Measurements from ENCODE around the gene IL34.

IL34 gene

DNA sequence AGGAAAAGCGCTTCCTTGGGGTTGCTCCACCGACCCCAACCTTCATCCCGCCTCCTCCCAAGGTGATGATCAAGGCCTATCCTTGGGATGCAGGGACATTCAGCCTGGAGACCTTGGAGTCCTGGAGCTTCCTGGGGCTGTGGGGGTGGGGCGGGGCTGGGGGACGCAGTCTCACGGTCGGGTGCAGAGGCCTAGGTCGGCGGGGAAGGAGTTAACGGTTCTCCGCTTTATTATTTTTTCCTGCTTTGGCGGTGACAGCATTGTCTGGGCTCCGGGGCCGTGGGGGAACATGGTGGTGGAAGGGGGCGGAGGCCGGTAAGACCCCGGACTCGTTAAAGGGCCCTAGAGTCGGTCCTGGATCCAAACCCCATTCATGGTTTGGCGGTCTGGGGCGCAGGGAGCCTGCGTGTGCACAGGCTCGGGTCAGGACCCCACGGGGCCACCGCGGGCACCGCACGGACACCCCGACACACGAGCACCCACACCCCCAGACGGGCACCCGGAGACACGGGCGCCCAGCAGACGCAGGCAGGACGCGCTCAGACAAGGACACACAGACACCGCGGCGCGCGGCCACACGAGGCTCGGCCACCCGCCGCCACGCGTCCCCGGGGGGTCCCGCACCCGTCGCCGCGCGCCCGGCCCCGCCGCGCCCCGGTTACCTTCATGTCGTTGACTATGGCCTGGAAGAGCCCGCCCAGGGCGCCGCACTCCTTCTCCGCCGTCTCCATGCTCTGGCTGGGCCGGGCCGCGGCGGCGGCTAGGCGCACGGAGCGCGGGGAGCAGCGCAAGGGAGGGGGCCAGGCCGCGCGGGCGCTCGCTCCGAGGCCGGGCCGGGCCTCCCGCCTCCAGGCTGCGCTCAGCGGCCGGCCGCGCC, 38.9 kb downstream of the IL34 start:
- peak overlapping the region; percentile 100 for H3K27ac ChIP-seq
- ChIA-PET CTCF (interaction anchor here (1.4 to 1.6 kb wide), 2 partner anchors 30 to 86 kb away, joined by 5 to 12 read pairs; no protein-coding TSS in a partner anchor), POLR2A (ENCODE audit: low non-redundant PET) (no interaction called here)
- no peak for TF ChIP-seq CTCF (conservative IDR thresholded peaks at IDR 0.05; ENCODE audit: low read depth)
- DNase-seq (ENCODE audit: low spot score), result no peak

DNA sequence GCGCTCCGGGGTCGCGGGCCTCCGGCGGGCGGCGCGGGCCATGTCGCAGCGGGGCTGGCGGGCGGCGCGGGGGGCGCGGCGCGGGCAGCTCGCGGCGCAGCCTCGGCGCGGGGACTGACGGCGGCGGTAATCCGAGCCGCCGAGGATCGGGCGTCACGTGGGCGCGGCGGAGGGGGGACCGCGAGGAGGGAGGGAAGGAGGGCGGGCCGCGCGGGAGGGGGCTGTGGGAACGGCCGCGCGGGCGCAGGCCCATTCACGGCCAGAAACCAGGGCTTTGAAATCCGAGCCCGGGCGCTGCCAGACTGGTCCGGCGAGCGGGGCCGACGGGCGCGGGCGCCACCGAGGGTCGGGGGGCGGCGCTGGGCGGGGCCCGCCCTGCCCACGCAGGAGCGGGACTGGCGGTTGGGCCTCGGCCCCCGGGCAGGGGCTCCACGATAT, 39.6 kb downstream of the IL34 start, which contains the start of gene MTSS2:
TSS of gene MTSS2 (minus strand) at position 116 of the 438 bp plus-strand sequence. CDS start 262 bp downstream, outside the sequence.
- CTCF ChIA-PET, result interaction anchor here (1.4 to 2.5 kb wide), 3 partner anchors 29 to 85 kb away, joined by 5 to 19 read pairs (median 5); no protein-coding TSS in a partner anchor
- peak within 1 kb of the TSS; percentile 100 for H3K27ac ChIP-seq
- TF ChIP-seq CTCF (conservative IDR thresholded peaks at IDR 0.05; ENCODE audit: low read depth), result no peak
- POLR2A ChIA-PET (ENCODE audit: low non-redundant PET), result no interaction called here
- DNase-seq (ENCODE audit: low spot score), result peak; percentile 88

DNA sequence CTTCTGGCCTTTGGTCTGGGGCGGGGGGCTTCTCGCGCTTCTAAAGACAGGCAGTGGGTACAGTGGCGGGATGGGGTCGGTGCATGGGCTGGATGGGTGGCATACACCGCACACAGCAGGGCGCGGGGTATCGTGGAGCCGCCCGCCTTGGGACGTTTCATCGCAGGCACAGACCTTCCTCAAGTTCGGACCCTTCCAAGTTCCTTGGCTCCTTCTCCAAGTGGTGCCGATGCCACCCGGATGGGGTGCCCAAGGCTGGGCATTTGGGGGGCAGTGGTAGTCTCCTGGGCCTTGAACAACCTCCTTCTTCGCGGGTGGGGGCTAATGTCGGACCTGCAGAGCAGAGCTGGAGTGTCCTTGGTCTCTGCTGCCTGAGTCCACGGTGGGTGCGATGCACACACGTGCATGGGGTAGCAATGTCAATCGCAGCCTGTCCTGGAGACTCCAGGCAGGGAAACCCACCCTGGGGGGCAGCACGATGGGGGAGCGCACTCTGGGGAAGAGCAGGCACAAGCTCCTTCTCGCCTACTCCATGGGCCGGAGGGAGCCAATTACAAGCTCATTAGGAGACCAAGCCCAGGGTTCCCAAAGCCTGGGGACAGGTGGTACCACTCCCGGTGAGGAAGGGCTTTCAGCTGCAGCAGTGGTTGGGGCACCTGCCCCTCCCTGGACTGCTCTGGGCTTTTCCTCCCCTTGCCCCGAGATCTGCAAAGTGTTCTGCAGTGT, 40.2 kb downstream of the IL34 start:
- ChIA-PET CTCF (interaction anchor here (0.6 to 2.5 kb wide), 4 partner anchors 25 to 85 kb away, joined by 3 to 19 read pairs (median 4); no protein-coding TSS in a partner anchor), POLR2A (ENCODE audit: low non-redundant PET) (interaction anchor here (0.7 kb wide), 1 partner anchor 29 kb away, joined by 3 read pairs; no protein-coding TSS in a partner anchor)
- no peak for TF ChIP-seq CTCF (conservative IDR thresholded peaks at IDR 0.05; ENCODE audit: low read depth)
- DNase-seq (ENCODE audit: low spot score), result no peak
- H3K27ac ChIP-seq, result peak overlapping the region; percentile 100

- DNase-seq (ENCODE audit: low spot score), result no peak
- ChIA-PET POLR2A (ENCODE audit: low non-redundant PET) (interaction anchor here (0.7 kb wide), 1 partner anchor 28 kb away, joined by 3 read pairs; no protein-coding TSS in a partner anchor), CTCF (interaction anchor here (0.6 to 2.5 kb wide), 6 partner anchors 8 to 84 kb away, joined by 3 to 19 read pairs (median 3); no protein-coding TSS in a partner anchor)
- TF ChIP-seq CTCF (conservative IDR thresholded peaks at IDR 0.05; ENCODE audit: low read depth), result no peak
- peak overlapping the region; percentile 100 for H3K27ac ChIP-seq
These were observed 40.7 kb downstream of the IL34 start for GRCh38 chr16:70687102-70687511.

DNA sequence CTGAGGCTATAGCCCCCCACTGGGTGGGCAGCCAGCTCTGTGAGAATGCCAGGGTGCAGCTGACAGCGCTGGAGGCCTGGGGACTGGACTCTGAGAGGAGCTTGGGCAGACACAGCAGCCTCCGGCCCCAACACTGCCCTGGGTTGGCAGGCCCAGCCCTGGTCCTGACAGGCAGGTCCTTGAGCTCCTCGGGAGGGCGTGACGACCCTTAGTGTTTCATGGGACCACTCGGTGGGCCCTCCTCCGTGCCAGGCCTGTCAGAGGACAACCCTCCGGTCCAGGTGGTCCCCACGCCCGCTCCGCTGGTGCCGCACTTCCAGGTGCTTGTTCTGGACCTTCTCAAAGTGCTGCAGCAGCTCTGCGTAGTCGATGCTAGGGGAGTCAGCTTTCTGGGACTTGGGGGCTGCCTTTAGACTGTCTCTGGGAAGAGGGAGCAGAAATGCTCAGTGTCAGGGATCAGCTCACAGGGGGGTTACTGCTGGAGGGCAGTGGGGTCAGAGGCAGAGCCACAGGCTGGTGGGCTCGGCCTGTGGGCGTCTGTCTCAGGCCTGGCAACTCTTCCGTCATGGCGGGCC, 41.4 kb downstream of the IL34 start:
- no peak for TF ChIP-seq CTCF (conservative IDR thresholded peaks at IDR 0.05; ENCODE audit: low read depth)
- peak overlapping the region; percentile 100 for H3K27ac ChIP-seq
- DNase-seq (ENCODE audit: low spot score), result no peak
- POLR2A ChIA-PET (ENCODE audit: low non-redundant PET), result no interaction called here
- CTCF ChIA-PET, result interaction anchor here (0.7 to 2.5 kb wide), 5 partner anchors 9 to 82 kb away, joined by 3 to 19 read pairs (median 5); no protein-coding TSS in a partner anchor

All from RWPE1 (cell line).